HG03139 (cell line): Measurements from ENCODE around the gene TJP3.
"Not testable (repeated sequence)": the region's sequence is repeated elsewhere in the genome, so short reads cannot be mapped to it uniquely, and the experiment has no call there.

ENCODE experiments used
- ATAC-seq: cut with Tn5 transposase; IDR thresholded peaks from one replicate; pipeline ENCODE4 v1.9.1; 2021; ENCODE audit not compliant: unreplicated experiment

TJP3 gene

DNA sequence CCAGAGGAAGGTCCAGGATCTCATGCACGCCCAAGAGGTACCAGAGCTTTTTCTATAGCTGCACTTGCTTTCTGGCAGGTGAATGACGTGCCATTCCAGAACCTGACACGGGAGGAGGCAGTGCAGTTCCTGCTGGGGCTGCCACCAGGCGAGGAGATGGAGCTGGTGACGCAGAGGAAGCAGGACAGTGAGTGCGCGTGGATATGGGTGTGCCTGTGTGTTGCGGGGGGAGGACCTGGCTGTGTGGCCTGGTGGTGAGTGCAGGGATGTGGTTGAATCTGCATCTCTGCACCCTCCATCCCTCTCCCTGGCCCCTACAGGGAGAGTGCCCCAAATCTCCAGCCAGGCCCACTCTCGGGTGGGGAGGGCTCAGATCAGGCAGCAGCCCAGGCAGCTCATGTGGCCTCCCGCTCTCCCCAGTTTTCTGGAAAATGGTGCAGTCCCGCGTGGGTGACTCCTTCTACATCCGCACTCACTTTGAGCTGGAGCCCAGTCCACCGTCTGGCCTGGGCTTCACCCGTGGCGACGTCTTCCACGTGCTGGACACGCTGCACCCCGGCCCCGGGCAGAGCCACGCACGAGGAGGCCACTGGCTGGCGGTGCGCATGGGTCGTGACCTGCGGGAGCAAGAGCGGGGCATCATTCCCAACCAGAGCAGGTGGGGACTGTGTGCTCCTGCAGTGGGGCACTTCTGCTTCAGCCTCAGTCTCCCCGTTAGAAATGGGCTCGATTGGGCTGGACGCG lies 30.5 kb downstream of the TJP3 start:
- ATAC-seq, result no peak

DNA sequence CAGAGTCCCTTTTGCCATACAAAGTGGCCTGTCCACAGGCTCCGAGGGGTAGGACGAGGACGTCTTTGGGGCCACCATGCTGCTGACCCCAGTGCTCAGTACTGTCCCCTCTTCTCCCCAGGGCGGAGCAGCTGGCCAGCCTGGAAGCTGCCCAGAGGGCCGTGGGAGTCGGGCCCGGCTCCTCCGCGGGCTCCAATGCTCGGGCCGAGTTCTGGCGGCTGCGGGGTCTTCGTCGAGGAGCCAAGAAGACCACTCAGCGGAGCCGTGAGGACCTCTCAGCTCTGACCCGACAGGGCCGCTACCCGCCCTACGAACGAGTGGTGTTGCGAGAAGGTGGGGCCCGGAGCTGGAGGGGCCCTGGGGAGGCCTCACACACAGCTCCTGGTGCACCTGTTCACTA lies 32.2 kb downstream of the TJP3 start:
- no peak for ATAC-seq

DNA sequence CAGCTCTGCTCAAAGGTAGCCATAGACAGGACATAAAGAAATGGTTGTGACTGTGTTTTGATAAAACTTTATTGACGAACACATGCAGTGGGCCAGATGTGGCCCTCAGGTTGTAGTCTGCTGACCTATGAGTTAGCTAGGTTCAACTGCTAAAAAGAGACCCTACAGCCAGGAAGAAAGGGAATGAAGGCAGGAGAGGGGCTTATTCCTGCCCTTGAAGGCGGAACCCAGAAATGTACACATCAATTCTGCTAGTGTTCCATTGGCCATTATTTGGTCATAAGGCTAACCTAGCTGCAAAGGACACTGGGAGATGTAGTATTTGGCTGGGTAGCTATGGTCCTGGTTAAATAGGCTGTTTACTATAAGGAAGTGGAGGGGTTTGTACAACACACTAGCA lies 35.3 kb downstream of the TJP3 start:
- ATAC-seq, result no peak

DNA sequence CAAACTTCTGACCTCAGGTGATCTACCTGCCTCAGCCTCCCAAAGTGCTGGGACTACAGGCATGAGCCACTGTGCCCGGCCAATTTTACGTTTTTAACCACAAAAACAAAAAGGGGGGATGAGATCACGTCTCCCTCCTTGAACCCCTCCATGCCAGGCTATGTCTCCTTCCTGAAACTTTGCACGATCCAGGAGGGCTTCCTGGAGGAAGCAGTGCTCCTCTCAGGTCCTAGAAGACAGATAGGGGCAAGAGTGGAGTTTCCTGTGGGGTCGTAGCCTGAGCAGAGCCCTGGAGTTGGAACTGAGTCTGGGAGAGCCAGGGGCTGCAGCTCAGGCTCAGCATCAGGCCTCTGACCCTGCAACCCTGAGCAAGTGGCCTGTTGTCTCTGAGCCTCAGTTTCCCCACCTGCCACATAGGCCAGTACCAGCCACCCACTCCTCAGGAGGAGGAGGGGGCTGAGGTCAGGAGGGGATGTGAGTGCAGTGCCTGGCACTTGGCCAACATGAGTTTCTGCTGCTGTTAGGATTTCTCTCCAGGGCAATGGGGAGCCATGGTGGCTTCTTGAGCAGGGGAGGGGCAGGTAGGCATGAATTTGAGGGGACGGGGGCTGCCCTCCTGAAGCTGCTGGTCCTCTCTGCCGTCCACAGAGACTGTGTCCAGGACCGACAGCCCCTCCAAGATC lies 37.3 kb downstream of the TJP3 start:
- no peak for ATAC-seq

DNA sequence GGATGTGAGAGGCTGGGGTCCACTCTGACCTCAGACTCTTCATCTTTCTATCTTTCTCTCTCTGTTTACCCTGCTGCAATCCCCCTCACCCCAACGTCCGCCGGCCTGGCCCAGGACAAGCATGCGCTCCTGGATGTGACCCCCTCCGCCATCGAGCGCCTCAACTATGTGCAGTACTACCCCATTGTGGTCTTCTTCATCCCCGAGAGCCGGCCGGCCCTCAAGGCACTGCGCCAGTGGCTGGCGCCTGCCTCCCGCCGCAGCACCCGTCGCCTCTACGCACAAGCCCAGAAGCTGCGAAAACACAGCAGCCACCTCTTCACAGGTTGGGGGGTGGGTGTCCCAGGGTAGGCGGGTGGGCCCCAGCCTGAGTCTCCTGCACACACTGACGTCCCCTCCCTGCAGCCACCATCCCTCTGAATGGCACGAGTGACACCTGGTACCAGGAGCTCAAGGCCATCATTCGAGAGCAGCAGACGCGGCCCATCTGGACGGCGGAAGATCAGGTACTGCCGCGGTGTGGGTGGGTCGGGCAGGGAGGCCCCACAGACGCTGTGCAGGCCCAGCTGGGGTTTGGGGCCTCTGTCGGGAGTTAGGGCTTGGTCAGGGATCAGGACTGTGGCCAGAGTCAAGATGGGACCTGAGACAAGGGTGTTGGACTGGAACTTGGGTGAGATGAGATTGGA lies 38.3 kb downstream of the TJP3 start:
- no peak for ATAC-seq

DNA sequence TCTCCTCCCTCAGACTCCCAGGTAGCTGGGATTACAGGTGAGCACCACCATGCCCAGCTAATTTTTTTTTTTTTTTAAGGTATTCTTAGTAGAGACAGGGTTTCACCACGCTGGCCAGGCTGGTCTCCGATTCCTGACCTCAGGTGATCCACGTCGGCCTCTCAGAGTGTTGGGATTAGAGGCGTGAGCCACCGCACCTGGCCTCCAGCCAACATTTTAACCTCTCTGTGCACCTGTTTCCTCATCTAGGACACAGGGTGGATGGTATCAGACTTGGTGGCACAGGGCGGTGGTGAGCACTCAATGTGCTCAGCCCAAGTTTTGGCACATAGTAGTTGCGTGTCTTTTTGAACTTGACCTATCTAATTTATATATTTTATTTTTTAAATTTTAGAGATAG lies 40.8 kb downstream of the TJP3 start:
- ATAC-seq, result no peak

DNA sequence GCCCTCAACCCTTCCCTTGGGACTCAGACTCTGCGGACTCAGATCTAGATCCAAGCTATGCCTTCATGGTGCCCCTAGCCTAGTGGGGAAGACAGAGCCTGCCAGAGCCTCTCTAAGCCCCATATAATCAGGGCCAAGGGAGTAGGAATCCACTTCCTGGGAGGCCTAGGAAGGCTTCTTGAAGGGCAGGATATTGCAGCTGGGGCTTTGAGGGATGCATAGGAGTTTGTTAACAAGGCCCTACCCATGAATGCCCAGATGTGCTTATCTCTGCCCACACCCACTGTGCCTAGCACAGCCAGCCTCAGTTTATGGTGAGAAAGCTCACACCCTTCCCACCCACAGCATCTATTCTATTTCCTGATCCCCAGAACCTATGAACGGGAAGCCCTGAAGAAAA lies 42.0 kb downstream of the TJP3 start:
- ATAC-seq, result no peak

DNA sequence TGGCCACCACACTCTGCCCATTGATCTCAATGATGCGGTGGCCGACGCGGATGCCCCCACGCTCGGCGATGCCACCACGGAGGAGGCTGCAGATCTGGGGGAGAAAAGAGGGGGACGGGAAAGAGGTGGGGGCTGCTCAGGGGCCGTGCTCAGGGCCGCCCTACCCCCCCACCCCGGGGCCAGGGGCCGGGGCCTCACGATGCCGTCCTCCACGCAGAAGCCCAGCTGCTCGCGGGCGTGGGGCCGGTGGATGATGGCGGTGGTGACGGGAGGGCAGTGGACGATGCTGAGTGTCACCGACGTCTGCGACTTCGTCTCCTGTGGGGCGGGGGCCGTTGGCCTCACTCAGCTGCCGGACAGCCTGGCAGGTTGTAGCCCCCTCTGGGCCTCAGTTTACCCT lies 43.1 kb downstream of the TJP3 start:
- no peak for ATAC-seq

DNA sequence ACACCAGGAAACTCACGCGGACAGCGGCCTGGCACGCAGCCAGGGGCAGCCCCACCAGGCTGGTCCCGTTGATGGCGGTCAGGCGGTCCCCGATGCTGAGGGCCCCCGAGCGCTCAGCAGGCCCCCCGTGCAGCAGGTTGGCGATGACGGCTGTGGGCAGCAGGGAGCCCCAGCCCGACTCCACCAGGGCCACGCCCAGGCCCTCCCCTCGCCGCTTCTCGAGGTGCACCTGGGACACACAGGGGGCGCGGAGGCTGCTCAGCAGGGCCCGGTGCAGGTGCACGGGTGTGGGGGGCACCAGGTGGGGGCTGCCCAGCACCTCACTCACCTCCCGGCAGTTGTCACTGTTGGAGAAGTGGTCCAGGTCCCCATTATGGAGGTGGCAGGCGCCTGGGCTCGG lies 44.3 kb downstream of the TJP3 start:
- ATAC-seq, result no peak

DNA sequence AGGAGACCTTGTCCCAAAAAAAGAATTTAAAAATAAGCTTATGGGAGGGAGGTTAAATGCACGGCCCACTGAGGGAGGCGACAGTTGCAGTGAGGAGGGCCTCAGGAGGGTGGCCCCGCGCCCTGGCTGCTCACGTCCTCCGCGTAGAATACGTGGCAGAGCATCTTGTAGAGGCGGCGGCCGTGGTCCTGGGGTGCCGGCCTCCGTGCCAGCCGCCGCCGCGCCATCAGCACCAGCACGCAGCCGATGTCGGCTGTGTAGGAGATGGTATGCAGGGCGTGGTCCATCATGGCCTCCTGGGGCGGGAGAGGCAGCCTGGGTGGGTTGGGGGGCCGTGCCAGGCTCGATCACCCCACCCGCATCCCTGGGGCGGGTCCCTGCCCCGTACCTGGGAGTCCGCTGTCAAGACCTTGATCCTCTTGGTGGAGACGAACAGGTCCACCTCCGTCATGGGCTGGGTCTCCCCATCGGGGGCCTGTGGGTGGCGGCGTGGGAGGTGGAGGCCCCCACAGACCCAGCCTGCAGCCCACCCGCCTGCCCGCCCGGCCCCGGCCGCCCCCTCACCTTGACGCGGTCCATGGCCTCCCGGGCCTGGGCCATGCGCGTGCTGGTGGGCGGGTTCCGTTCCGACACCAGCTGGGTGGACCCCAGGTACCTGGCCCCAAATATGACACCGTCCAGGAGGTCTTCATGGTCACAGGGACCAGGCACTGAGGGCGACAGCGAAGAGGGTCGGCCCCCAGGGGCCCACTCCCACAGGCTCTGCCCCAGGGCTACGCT lies 45.6 kb downstream of the TJP3 start:
- ATAC-seq, result no peak

DNA sequence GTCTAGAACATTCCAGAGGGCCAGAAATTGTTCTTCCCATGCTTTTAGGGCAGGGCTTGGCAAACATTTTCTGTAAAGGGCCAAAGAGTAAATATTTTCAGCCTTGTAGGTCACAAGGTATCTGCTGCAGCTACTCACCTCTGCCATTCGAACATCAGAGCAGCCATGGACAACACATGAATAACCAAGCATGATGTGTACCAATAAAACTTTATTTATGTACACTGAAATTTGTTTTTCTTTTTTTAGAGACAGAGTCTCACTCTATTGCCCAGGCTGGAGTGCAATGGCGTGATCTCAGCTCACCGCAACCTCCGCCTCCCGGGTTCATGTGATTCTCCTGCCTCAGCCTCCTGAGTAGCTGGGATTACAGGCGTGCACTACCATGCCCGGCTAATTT lies 49.5 kb downstream of the TJP3 start:
- not testable (repeated sequence) for ATAC-seq

DNA sequence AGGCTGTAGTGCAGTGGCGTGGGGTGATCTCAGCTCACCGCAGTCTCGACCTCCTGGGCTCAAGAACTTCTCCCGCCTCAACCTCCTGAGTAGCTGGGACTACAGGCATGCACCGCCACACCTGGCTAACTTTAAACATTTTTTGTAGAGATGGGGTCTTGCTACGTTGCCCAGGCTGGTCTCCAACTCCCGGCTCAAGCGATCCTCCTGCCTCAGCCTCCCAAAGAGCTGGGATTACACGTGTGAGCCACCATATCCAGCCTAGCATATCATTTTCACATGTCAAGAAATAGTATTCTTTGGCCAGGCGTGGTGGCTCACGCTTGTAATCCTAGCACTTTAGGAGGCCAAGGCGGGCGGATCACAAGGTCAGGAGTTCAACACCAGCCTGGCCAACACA lies 50.1 kb downstream of the TJP3 start:
- not testable (repeated sequence) for ATAC-seq

DNA sequence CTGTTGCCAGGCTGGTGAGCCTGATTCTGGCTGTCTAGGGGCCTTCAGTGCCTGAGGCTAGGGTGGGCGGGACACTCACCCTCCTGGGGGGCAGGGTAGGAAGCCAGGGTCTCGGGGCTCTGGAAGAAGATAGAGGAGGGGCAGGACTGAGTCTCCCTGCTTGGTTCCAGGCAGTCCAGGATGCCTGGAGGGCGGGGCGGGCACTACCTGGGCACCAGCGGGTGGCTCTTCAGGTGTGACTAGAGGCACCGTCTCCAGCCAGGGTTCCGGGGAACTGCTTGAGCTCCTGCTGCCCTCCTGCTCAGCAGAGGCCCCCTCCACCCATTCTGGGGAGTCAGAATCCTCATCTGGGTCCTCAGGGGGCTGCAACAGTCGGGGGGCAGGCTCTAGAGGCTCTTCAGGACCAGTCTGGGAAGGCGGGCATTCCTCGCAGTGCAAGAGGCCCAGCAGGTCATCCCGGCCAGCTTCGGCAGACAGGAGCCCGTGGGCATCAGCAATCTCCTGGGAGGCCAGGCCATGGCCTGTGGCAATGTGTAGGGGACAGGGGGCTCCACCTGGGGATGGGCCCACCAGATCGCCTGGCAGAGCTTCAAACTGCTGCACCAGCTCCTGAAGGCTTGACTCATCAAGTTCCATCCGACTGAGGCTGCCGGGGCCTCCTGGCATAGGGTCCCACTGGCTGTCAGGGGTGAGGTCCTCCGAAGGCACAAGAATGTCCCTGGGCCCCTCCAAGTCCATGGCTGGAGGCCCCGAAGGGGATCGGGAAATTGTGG lies 51.5 kb downstream of the TJP3 start:
- ATAC-seq, result no peak

DNA sequence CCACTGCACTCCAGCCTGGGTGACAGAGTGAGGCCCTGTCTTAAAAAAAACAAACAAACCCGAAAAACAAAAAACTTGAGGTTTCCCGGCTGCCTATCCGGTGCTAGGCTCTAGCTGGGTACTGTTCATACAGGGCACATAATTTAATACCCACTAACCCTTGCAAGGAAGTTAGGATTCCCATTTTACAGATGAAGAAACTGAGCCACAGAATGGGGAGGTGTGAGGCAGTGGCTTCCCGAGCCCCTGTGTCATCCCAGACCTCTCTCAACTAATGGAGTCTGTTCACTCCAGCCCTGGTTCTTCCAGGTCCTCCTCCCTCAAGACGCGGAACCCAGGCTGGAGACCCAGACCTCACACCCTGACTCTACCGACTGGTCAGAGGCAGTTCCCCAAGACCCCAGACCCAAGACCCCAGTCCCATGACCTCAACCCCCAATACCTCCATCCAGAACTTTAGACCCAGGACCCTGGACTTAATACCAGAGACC lies 52.7 kb downstream of the TJP3 start:
- no peak for ATAC-seq

DNA sequence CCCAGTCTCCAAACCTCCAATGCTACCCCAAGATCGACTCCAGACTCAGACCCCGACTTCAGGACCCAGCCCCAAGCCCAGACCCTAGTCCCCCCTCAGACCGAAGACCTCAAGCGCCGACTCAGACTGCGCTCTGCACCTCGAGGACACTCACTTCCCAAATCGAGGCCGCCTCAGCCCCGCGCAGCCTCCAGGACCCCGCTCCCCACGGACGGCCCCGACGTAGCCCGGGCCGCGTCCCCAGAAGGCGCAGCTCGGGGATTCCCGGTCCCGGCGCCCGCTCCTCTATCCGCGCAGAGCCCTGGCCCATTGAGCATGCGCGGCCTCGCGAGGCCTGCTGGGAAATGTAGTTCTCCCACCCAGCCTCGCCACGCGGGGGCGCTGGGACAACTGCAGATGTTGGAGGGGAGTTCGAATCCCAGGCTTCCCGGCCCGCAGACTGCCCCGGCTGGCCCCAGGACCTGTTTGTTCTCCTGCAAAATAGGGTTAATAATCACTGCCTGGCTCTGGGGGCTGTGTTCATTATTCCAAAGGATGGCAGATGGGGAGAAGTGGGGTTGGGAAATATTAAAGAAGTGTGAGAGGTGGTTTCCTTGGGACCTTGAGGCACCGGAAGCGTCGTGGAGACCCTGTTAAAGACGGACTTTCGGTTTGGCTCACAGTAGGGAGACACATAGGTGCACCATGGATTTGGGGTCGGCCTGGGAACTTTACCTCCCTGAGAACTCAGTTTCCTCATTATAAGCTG lies 53.4 kb downstream of the TJP3 start, which contains the start of gene APBA3:
Gene APBA3 (minus strand): TSS at position 311 of the 748 bp plus-strand sequence. CDS start 1,428 bp downstream, outside the sequence.
- ATAC-seq, result peak; percentile 40

DNA sequence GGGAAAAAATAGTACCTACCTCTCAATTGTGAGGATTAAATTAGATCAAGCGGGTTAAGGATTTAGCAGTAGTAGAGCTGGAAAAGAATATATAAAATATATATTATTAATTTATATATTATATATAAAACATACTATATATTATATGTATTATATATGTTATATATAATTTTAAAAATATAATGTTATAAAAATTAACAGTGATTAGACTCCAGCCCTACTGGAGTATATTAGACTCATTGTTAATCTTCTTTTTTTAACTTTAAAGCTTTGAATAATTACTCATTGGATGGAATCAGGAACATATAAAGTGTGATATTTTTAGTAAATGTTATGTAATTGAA lies 53.9 kb downstream of the TJP3 start:
- no peak for ATAC-seq

DNA sequence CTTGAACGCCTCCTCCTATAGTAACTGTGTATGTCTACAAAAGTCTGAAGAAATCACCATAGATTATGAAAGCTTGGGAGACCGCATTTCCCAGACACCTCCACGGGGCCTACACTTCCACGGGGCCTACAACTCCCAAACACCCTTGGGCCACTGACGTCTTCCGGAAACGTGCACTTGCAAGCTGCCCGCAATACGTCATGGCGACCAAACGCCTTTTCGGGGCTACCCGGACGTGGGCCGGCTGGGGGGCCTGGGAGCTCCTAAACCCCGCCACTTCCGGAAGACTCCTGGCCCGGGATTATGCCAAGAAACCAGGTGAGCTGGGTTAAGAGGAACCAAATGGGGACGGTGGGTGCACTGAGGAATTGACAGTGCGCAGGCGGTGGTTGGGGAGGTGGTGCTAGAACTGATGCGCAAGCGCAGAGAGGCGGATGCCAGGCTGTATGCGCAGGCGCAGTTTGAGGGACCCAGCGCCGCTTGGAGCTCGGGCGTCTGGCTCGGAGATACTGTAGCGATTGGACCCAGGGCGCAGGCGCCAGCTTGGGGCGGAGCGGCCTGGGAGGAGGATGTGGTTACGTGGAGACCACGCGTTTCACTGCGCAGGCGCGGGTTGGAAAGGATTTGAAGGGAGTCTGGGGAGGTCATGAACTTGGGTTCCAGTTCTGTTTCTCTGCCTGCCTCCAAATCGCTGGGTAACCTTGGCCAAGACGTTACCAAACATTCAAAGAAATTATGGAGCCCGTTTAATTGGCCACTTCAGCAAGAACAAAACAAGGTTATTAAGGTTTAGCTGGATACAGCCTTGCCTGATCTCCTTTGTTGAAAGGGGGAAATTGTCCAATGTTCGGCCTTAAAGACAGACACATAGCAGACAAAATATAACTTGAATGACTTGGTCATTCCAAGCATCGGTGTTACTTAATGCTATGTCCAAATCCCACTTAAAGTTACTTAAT lies 54.6 kb downstream of the TJP3 start, which contains the start of gene MRPL54:
Gene MRPL54 (plus strand): TSS at position 182 of the 959 bp plus-strand sequence. CDS start 19 bp downstream, at position 201.
- peak; percentile 59 for ATAC-seq

DNA sequence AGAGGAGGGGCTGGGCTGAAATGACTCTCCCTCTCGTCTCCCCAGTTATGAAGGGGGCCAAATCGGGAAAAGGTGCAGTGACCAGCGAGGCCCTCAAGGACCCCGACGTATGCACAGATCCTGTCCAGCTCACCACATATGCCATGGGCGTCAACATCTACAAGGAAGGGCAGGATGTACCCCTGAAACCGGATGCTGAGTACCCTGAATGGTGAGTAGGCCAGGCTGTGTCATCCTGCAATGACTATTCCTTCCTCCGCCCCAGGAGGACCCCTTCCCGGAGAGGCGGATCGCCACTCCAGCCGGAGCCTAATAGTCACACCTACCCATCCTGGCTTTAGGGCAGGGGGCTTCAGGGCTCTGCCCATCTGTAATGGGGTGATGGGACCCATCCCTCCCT lies 56.9 kb downstream of the TJP3 start:
- ATAC-seq, result no peak
